OCI-LY7 (cell line): ENCODE measurements around the gene FRMD6. TPM values are rescaled to one million over a fixed set of nuclear protein-coding genes. Genes with fewer than 3 reads are reported as not detected.

ENCODE experiments used
- BruUV-seq: library from RNA; stranded (reverse); fragments of 400-500 nt; replicated peaks from 2 replicates; lab custom pipeline; 2021; lab: Mats Ljungman, UMichigan
- CTCF ChIA-PET: fragments of 300-600 bp; sonication (Branson Sonifier 250); formaldehyde crosslinking; loops from one replicate; lab custom pipeline; 2022; ENCODE audit warnings: antibody characterized with exemption; ENCODE audit not compliant: unreplicated experiment; lab: Charles Lee
- POLR2A ChIA-PET: fragments of 300-600 bp; sonication (Branson Sonifier 250); formaldehyde crosslinking; loops from one replicate; lab custom pipeline; 2022; ENCODE audit warnings: antibody characterized with exemption; lab: Charles Lee
- DNase-seq: peaks from one replicate; pipeline ENCODE4 v3.0.0-alpha.2; 2015; ENCODE audit warnings: low spot score
- H2AFZ ChIP-seq: fragments of 200-600 bp; sonication (generic), shearing (Covaris generic); 2 replicates; pipeline ENCODE4 v1.6.1; 2014; ENCODE audit warnings: mild to moderate bottlenecking, antibody characterized with exemption, low read length, moderate library complexity
- H3K27ac ChIP-seq: fragments of 200-600 bp; sonication (generic); 2 replicates; pipeline ENCODE4 v1.5.1; 2014; ENCODE audit warnings: mixed run types, low read depth, mild to moderate bottlenecking, moderate library complexity, low read length, inconsistent platforms; ENCODE audit not compliant: poor library complexity, severe bottlenecking
- H3K36me3 ChIP-seq: fragments of 200-600 bp; sonication (generic); 2 replicates; pipeline ENCODE4 v1.6.1; 2014; ENCODE audit warnings: mild to moderate bottlenecking, antibody characterized with exemption, low read length, moderate library complexity, mixed read lengths; ENCODE audit not compliant: insufficient read depth
- H3K4me1 ChIP-seq: fragments of 200-600 bp; sonication (generic); 2 replicates; pipeline ENCODE4 v1.5.1; 2014; ENCODE audit warnings: mild to moderate bottlenecking, low read length; ENCODE audit not compliant: insufficient read depth, poor library complexity, severe bottlenecking
- H3K4me2 ChIP-seq: fragments of 200-600 bp; sonication (generic); 2 replicates; pipeline ENCODE4 v1.6.1; 2014; ENCODE audit warnings: mild to moderate bottlenecking, low read length
- H3K4me3 ChIP-seq: fragments of 200-600 bp; sonication (generic); 2 replicates; pipeline ENCODE4 v1.5.1; 2014; ENCODE audit warnings: mild to moderate bottlenecking, low read depth, low read length; ENCODE audit not compliant: poor library complexity, severe bottlenecking
- H3K79me2 ChIP-seq: fragments of 200-600 bp; sonication (generic); 2 replicates; pipeline ENCODE4 v1.6.1; 2016; ENCODE audit warnings: low read depth, mild to moderate bottlenecking, low read length, moderate library complexity, mixed read lengths; ENCODE audit not compliant: insufficient read depth
- H3K9me2 ChIP-seq: fragments of 200-600 bp; sonication (generic); 2 replicates; pipeline ENCODE4 v1.6.1; 2016; ENCODE audit warnings: mild to moderate bottlenecking, low read length, mixed read lengths; ENCODE audit not compliant: insufficient read depth
- H3K9me3 ChIP-seq: fragments of 200-600 bp; sonication (generic); 2 replicates; pipeline ENCODE4 v1.6.1; 2014; ENCODE audit warnings: mild to moderate bottlenecking, mixed run types, low read length, mixed read lengths
- H4K20me1 ChIP-seq: fragments of 200-600 bp; sonication (generic); 2 replicates; pipeline ENCODE4 v1.6.1; 2014; ENCODE audit warnings: mild to moderate bottlenecking, antibody characterized with exemption, low read length, moderate library complexity, mixed read lengths; ENCODE audit not compliant: insufficient read depth
- EZH2phosphoT487 ChIP-seq: fragments of 200-600 bp; sonication (generic); IDR thresholded peaks from 2 replicates; pipeline ENCODE4 v1.6.1; 2018; ENCODE audit warnings: low read depth, borderline replicate concordance, mild to moderate bottlenecking, mixed run types, antibody characterized with exemption, low read length, moderate library complexity, mixed read lengths
- intact Hi-C: fragments of 100-400 bp; cut with micrococcal nuclease; formaldehyde crosslinking; loops from one replicate; pipeline ENCODE4 v1.10.0; 2022; ENCODE audit not compliant: unreplicated experiment
- total RNA-seq, 2 experiments: library from RNA; depleted of rRNA in 1 of 2; stranded (reverse); fragments of >200 nt in 1 of 2; shearing (Covaris generic) in 1 of 2; gene quantifications; 2 replicates each; pipeline ENCODE4 v1.2.3, GENCODE V29; 2014 to 2022
- TF ChIP-seq, protein P1 (sequence below): fragments of 200-600 bp; sonication (generic); conservative IDR thresholded peaks from 2 replicates; pipeline ENCODE4 v1.5.1; 2014; ENCODE audit warnings: mild to moderate bottlenecking, antibody characterized with exemption, low read length, moderate library complexity, mixed read lengths

FRMD6 gene
- total RNA-seq, 2 experiments from 2014 or later, result 4.4 to 12.3 TPM

DNA sequence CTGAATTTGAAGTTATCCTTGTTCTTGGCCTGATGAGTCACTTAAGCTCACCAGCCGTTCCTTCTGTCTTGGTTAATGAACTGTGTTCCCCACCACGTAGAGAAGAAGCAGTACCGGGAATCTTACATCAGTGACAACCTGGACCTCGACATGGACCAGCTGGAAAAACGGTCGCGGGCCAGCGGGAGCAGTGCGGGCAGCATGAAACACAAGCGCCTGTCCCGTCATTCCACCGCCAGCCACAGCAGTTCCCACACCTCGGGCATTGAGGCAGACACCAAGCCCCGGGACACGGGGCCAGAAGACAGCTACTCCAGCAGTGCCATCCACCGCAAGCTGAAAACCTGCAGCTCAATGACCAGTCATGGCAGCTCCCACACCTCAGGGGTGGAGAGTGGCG, 68.2 kb downstream of the FRMD6 start:
- DNase-seq, result no peak
- no peaks in the 10 kb centered on the region for H4K20me1 ChIP-seq
- ChIA-PET CTCF (no interaction called here), POLR2A (interaction anchor here (0.7 kb wide), 1 partner anchor 39 kb away, joined by 3 read pairs; no protein-coding TSS in a partner anchor)
- no peak overlapping the region for H2AFZ ChIP-seq
- no peak overlapping the region for H3K4me2 ChIP-seq
- no peak overlapping the region for H3K27ac ChIP-seq
- no peaks in the 10 kb centered on the region for H3K9me3 ChIP-seq
- no peak for TF ChIP-seq EZH2phosphoT487
- TF ChIP-seq, protein P1, sequence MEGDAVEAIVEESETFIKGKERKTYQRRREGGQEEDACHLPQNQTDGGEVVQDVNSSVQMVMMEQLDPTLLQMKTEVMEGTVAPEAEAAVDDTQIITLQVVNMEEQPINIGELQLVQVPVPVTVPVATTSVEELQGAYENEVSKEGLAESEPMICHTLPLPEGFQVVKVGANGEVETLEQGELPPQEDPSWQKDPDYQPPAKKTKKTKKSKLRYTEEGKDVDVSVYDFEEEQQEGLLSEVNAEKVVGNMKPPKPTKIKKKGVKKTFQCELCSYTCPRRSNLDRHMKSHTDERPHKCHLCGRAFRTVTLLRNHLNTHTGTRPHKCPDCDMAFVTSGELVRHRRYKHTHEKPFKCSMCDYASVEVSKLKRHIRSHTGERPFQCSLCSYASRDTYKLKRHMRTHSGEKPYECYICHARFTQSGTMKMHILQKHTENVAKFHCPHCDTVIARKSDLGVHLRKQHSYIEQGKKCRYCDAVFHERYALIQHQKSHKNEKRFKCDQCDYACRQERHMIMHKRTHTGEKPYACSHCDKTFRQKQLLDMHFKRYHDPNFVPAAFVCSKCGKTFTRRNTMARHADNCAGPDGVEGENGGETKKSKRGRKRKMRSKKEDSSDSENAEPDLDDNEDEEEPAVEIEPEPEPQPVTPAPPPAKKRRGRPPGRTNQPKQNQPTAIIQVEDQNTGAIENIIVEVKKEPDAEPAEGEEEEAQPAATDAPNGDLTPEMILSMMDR, result no peak
- H3K4me3 ChIP-seq, result no peak overlapping the region
- H3K9me2 ChIP-seq, result no peaks in the 10 kb centered on the region
- no peaks in the 10 kb centered on the region for H3K79me2 ChIP-seq
- no peaks in the 10 kb centered on the region for H3K36me3 ChIP-seq
- no peaks in the 10 kb centered on the region for H3K4me1 ChIP-seq
- intact Hi-C loops, result no loop called here
- BruUV-seq, result no TSS peak

DNA sequence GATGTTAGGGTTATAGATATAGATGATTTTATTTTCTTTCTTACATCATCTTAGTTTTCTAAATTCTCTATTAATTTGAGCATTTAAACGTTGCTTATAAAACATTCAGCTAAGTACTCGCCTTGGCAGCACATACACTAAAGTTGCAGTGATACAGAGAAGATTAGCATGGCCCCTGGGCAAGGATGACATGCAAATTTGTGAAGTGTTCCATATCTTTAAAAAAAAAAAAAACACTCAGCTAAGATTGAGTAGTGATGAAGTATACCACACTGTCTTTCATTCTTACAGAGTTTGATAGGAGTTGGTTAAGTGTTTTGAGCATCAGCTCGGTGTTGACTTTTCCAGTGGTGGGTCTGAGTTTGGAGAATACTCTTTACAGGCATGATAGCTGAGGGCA, 72.3 kb downstream of the FRMD6 start:
- Histone ChIP-seq H3K9me2 (no peaks in the 10 kb centered on the region), H3K4me3 (no peak overlapping the region), H2AFZ (no peak overlapping the region), H3K79me2 (no peaks in the 10 kb centered on the region), H3K9me3 (no peaks in the 10 kb centered on the region), H3K36me3 (peaks cover 11% of the 10 kb centered on the region), H3K4me1 (no peaks in the 10 kb centered on the region), H3K4me2 (no peak overlapping the region), H3K27ac (no peak overlapping the region), H4K20me1 (no peaks in the 10 kb centered on the region)
- CTCF ChIA-PET, result no interaction called here
- no peak for DNase-seq
- POLR2A ChIA-PET, result interaction anchor here (0.6 to 0.8 kb wide), 2 partner anchors 25 to 137 kb away, joined by 3 to 4 read pairs; partner anchors contain the start of gene GNG2
- intact Hi-C loops, result no loop called here
- no TSS peak for BruUV-seq
- TF ChIP-seq, protein P1, result no peak
- no peak for TF ChIP-seq EZH2phosphoT487

DNA sequence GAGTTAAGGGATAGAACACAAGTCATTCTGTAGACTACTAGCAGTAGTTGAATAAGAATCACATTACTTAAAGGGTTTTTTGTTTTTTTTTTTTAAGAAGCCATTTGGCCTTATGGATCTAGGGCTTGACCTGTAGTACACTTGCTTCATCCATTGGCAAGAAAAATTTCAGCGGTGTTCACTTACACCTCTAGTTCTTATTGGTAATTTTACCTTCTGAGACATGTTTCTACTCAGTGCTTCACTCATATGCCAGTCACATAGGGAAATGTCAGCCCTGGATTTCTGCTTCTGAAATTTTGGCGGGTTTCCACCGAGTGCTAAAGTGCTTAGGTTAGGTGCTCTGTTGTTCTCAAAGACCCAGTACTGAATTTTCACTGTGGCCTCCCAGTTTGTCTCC, 72.9 kb downstream of the FRMD6 start:
- TF ChIP-seq EZH2phosphoT487, result no peak
- TF ChIP-seq, protein P1, result no peak
- H3K9me2 ChIP-seq, result no peaks in the 10 kb centered on the region
- H3K79me2 ChIP-seq, result no peaks in the 10 kb centered on the region
- ChIA-PET CTCF (no interaction called here), POLR2A (interaction anchor here (0.8 kb wide), 1 partner anchor 26 kb away, joined by 4 read pairs; no protein-coding TSS in a partner anchor)
- H2AFZ ChIP-seq, result no peak overlapping the region
- peaks cover 11% of the 10 kb centered on the region for H3K36me3 ChIP-seq
- no peaks in the 10 kb centered on the region for H4K20me1 ChIP-seq
- H3K4me1 ChIP-seq, result no peaks in the 10 kb centered on the region
- H3K9me3 ChIP-seq, result no peaks in the 10 kb centered on the region
- intact Hi-C loops, result no loop called here
- H3K4me2 ChIP-seq, result no peak overlapping the region
- no peak overlapping the region for H3K27ac ChIP-seq
- DNase-seq, result no peak
- no peak overlapping the region for H3K4me3 ChIP-seq
- BruUV-seq, result no TSS peak
